Keratinocyte (primary cell): ENCODE data around the gene PTPN2. TPM values are rescaled to one million over a fixed set of nuclear protein-coding genes. Genes with fewer than 3 reads are reported as not detected.

Experiments used
- DNase-seq: peaks from one replicate; pipeline ENCODE4 v3.0.0-alpha.2; 2011; ENCODE audit warnings: low read depth, missing footprints, low spot score
- FAIRE-seq: peaks from 2 replicates; lab custom pipeline; 2011; peaks lifted over from hg19 to GRCh38; lab: Jason Lieb, UNC
- H2AFZ ChIP-seq: 2 replicates; pipeline ENCODE4 v1.6.0; 2012; ENCODE audit warnings: low read length, control low read depth, inconsistent platforms; ENCODE audit not compliant: control insufficient read depth
- H3K27ac ChIP-seq: 2 replicates; pipeline ENCODE4 v1.5.1; 2011; ENCODE audit warnings: low read length; ENCODE audit not compliant: control insufficient read depth, insufficient read depth
- H3K27me3 ChIP-seq: 3 replicates; pipeline ENCODE4 v1.6.0; 2011; ENCODE audit warnings: low read length; ENCODE audit not compliant: control insufficient read depth, insufficient read depth; ENCODE audit errors: extremely low read depth
- H3K36me3 ChIP-seq, 2 experiments: 2 replicates in 1 of 2; 3 replicates in 1 of 2; pipeline ENCODE4 v1.5.1; 2011; ENCODE audit warnings: low read length in 2 of 2, mild to moderate bottlenecking in 1 of 2; ENCODE audit not compliant: control insufficient read depth in 2 of 2, insufficient read depth in 2 of 2; ENCODE audit errors: extremely low read depth in 1 of 2
- H3K4me1 ChIP-seq: 3 replicates; pipeline ENCODE4 v1.5.1; 2011; ENCODE audit warnings: low read length; ENCODE audit not compliant: control insufficient read depth, insufficient read depth; ENCODE audit errors: extremely low read depth
- H3K4me2 ChIP-seq: 3 replicates; pipeline ENCODE4 v1.6.0; 2011; ENCODE audit warnings: low read depth, low read length; ENCODE audit not compliant: control insufficient read depth, insufficient read depth; ENCODE audit errors: extremely low read depth
- H3K4me3 ChIP-seq, 3 experiments: fragments of 200-600 bp in 1 of 3; sonication (generic) in 1 of 3; 2 replicates in 2 of 3; 3 replicates in 1 of 3; pipeline ENCODE4 v1.5.1; 2011 to 2016; ENCODE audit warnings: low read length in 3 of 3, mild to moderate bottlenecking in 3 of 3, control low read depth in 2 of 3, inconsistent platforms in 1 of 3, low read depth in 1 of 3, mixed read lengths in 1 of 3, mixed run types in 1 of 3, moderate library complexity in 1 of 3; ENCODE audit not compliant: control insufficient read depth in 2 of 3, insufficient read depth in 2 of 3; ENCODE audit errors: extremely low read depth in 1 of 3
- H3K79me2 ChIP-seq: 2 replicates; pipeline ENCODE4 v1.6.0; 2012; ENCODE audit warnings: low read length; ENCODE audit not compliant: control insufficient read depth, insufficient read depth
- H3K9ac ChIP-seq: 3 replicates; pipeline ENCODE4 v1.6.0; 2011; ENCODE audit warnings: low read length; ENCODE audit not compliant: control insufficient read depth, insufficient read depth; ENCODE audit errors: extremely low read depth
- H3K9me1 ChIP-seq: 3 replicates; pipeline ENCODE4 v1.6.0; 2011; ENCODE audit warnings: low read length; ENCODE audit not compliant: control insufficient read depth, insufficient read depth; ENCODE audit errors: extremely low read depth
- H3K9me3 ChIP-seq: 2 replicates; pipeline ENCODE4 v1.5.1; 2012; ENCODE audit warnings: low read depth, low read length; ENCODE audit not compliant: control insufficient read depth
- H4K20me1 ChIP-seq: 3 replicates; pipeline ENCODE4 v1.6.0; 2011; ENCODE audit warnings: low read length; ENCODE audit not compliant: control insufficient read depth, insufficient read depth; ENCODE audit errors: extremely low read depth
- EZH2 ChIP-seq: IDR thresholded peaks from one replicate; pipeline ENCODE4 v1.6.1; 2012; ENCODE audit warnings: inconsistent platforms, mild to moderate bottlenecking, low read length, moderate library complexity
- dilution Hi-C: fragments of 300-500 bp; cut with MboI; formaldehyde crosslinking; loops from one replicate; pipeline ENCODE4 v1.7.0; 2020; ENCODE audit warnings: low sequenced_read_pairs; ENCODE audit not compliant: extremely low pct_ligation_motif_present
- polyA plus RNA-seq, 5 experiments: library from polyadenylated mRNA; depleted of rRNA in 3 of 5; stranded (reverse) in 3 of 5; stranded (forward) in 1 of 5; unstranded in 1 of 5; fragments of >200 nt; gene quantifications; 1 replicate in 1 of 5; 2 replicates in 3 of 5; 3 replicates in 1 of 5; pipeline versions ENCODE4 v1.2.1 to v1.2.3, GENCODE V29; 2011 to 2012; ENCODE audit warnings: missing spikeins in 2 of 5, low read depth in 1 of 5, low replicate concordance in 1 of 5
- TF ChIP-seq, protein P1 (sequence below), 3 experiments: IDR thresholded peaks in 1 of 3; conservative IDR thresholded peaks in 1 of 3; optimal IDR thresholded peaks in 1 of 3; 2 replicates in 2 of 3; 3 replicates in 1 of 3; pipeline versions ENCODE3 to v1.5.1; 2011; ENCODE audit warnings: low read length in 3 of 3, mild to moderate bottlenecking in 3 of 3, moderate library complexity in 2 of 3, control low read depth in 1 of 3, inconsistent platforms in 1 of 3; ENCODE audit not compliant: insufficient read depth in 2 of 3; ENCODE audit errors: extremely low read depth in 1 of 3

The PTPN2 gene
- polyA plus RNA-seq, 1 donor (not counting 4 experiments of a cell fraction or from before 2014, with no cell fraction given), result 39.9 TPM

DNA sequence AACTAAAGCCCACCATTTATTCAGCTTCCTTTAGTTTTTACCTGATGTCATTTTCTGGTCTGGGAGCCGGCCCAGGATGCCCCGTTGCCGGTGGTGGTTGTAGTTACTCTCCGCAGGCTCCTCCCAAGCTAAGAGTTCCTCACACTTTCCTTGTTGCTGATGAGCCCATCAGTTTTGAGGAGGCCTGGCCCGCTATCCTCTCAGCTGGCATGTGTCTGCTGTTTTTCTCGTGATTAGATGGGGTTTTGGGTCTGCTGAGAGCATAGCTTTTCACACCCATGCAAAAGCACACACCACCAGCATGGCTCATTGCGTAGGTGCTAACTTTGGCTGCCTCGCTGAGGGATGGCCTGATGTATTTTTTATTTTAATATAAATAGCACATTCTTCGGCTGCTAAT, 109.1 kb downstream of the PTPN2 start:
- H3K36me3 ChIP-seq, result no peaks in the 10 kb centered on the region
- H3K9me3 ChIP-seq, result no peaks in the 10 kb centered on the region
- H3K4me1 ChIP-seq, result no peaks in the 10 kb centered on the region
- H3K79me2 ChIP-seq, result no peaks in the 10 kb centered on the region
- no peak overlapping the region for H3K9ac ChIP-seq
- TF ChIP-seq EZH2, result no peak
- TF ChIP-seq, protein P1, sequence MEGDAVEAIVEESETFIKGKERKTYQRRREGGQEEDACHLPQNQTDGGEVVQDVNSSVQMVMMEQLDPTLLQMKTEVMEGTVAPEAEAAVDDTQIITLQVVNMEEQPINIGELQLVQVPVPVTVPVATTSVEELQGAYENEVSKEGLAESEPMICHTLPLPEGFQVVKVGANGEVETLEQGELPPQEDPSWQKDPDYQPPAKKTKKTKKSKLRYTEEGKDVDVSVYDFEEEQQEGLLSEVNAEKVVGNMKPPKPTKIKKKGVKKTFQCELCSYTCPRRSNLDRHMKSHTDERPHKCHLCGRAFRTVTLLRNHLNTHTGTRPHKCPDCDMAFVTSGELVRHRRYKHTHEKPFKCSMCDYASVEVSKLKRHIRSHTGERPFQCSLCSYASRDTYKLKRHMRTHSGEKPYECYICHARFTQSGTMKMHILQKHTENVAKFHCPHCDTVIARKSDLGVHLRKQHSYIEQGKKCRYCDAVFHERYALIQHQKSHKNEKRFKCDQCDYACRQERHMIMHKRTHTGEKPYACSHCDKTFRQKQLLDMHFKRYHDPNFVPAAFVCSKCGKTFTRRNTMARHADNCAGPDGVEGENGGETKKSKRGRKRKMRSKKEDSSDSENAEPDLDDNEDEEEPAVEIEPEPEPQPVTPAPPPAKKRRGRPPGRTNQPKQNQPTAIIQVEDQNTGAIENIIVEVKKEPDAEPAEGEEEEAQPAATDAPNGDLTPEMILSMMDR (optimal IDR thresholded peaks at IDR 0.05 in 1 of 3, IDR thresholded peaks at IDR 0.05 in 1 of 3, conservative IDR thresholded peaks at IDR 0.05 in 1 of 3; ENCODE audit: extremely low read depth in 1 of 3, insufficient read depth in 2 of 3, low read length in 3 of 3), result no peak
- H3K9me1 ChIP-seq, result no peaks in the 10 kb centered on the region
- H3K4me2 ChIP-seq, result no peak overlapping the region
- H4K20me1 ChIP-seq, result no peaks in the 10 kb centered on the region
- no peak overlapping the region for H3K27ac ChIP-seq
- H3K27me3 ChIP-seq, result no peaks in the 10 kb centered on the region
- dilution Hi-C loops, result no loop called here
- H3K4me3 ChIP-seq, result no peak overlapping the region
- no peak overlapping the region for H2AFZ ChIP-seq
- no peak for FAIRE-seq
- no peak for DNase-seq

DNA sequence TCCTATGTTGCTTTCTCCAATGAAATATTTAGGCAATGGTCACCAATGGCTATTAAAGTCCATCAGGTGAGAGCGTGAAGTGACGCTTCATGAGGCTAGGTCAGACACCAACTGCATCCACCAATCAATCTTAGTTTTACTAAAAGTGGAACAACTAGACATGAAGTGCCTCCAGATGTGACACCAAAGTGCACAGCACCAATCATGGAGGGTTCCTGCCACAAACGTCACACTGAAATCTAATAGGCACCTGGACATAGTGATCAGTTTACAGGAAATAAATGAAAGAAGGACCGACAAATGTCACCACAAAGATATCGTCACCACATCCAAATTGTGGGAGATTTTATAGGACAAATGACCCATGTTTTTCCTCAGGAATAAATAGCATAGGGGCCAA, 110.7 kb downstream of the PTPN2 start:
- FAIRE-seq, result no peak

More for the DNA sequence above, 110.7 kb downstream of the PTPN2 start:
- Histone ChIP-seq H3K27me3 (no peaks in the 10 kb centered on the region), H3K79me2 (no peaks in the 10 kb centered on the region), H3K27ac (no peak overlapping the region), H3K9me1 (no peaks in the 10 kb centered on the region), H3K4me1 (no peaks in the 10 kb centered on the region), H3K9me3 (no peaks in the 10 kb centered on the region), H4K20me1 (no peaks in the 10 kb centered on the region), H3K4me2 (no peak overlapping the region), H3K36me3 (no peaks in the 10 kb centered on the region), H3K4me3 (no peak overlapping the region), H2AFZ (no peak overlapping the region), H3K9ac (no peak overlapping the region)
- no peak for DNase-seq
- dilution Hi-C loops, result no loop called here
- no peak for TF ChIP-seq EZH2
- TF ChIP-seq, protein P1 (optimal IDR thresholded peaks at IDR 0.05 in 1 of 3, IDR thresholded peaks at IDR 0.05 in 1 of 3, conservative IDR thresholded peaks at IDR 0.05 in 1 of 3; ENCODE audit: extremely low read depth in 1 of 3, insufficient read depth in 2 of 3, low read length in 3 of 3), result no peak
